Mononuclear cell (primary cell): ENCODE measurements around the gene DLG4. TPM values are rescaled to one million over a fixed set of nuclear protein-coding genes. Genes with fewer than 3 reads are reported as not detected.
"Not testable (repeated sequence)": the region's sequence is repeated elsewhere in the genome, so short reads cannot be mapped to it uniquely, and the experiment has no call there.

ENCODE experiments used
- H3K27me3 ChIP-seq: 2 replicates; pipeline ENCODE4 v1.6.0; 2011; ENCODE audit warnings: low read length, control low read depth; ENCODE audit not compliant: insufficient read depth
- H3K4me1 ChIP-seq: 2 replicates; pipeline ENCODE4 v1.5.1; 2011; ENCODE audit warnings: mild to moderate bottlenecking, low read length, control low read depth; ENCODE audit not compliant: insufficient read depth
- H3K4me3 ChIP-seq: 2 replicates; pipeline ENCODE4 v1.5.1; 2011; ENCODE audit warnings: mild to moderate bottlenecking, low read length, moderate library complexity
- H3K9me3 ChIP-seq: 2 replicates; pipeline ENCODE4 v1.5.1; 2011; ENCODE audit warnings: low read depth, mild to moderate bottlenecking, control low read depth, low read length
- total RNA-seq: library from RNA; depleted of rRNA; stranded (reverse); fragments of >200 nt; gene quantifications from one replicate; pipeline ENCODE4 v1.2.3, GENCODE V29; 2012

Gene DLG4
- total RNA-seq, 1 donor: 9.0 TPM

GRCh38 chr17:7195971-7196370, 23.7 kb downstream of the DLG4 start:
- no peak overlapping the region for H3K4me3 ChIP-seq
- no peaks in the 10 kb centered on the region for H3K4me1 ChIP-seq

GRCh38 chr17:7192271-7192937, 27.2 kb downstream of the DLG4 start:
- Histone ChIP-seq H3K4me1 (no peaks in the 10 kb centered on the region), H3K27me3 (no peaks in the 10 kb centered on the region), H3K9me3 (no peaks in the 10 kb centered on the region), H3K4me3 (no peak overlapping the region)

More at GRCh38 chr17:7195971-7196370, 23.7 kb downstream of the DLG4 start:
- Histone ChIP-seq H3K27me3 (no peaks in the 10 kb centered on the region), H3K9me3 (no peaks in the 10 kb centered on the region)

GRCh38 chr17:7191571-7192270, 27.9 kb downstream of the DLG4 start:
- Histone ChIP-seq H3K4me1 (no peaks in the 10 kb centered on the region), H3K9me3 (no peaks in the 10 kb centered on the region), H3K27me3 (no peaks in the 10 kb centered on the region), H3K4me3 (no peak overlapping the region)

DNA sequence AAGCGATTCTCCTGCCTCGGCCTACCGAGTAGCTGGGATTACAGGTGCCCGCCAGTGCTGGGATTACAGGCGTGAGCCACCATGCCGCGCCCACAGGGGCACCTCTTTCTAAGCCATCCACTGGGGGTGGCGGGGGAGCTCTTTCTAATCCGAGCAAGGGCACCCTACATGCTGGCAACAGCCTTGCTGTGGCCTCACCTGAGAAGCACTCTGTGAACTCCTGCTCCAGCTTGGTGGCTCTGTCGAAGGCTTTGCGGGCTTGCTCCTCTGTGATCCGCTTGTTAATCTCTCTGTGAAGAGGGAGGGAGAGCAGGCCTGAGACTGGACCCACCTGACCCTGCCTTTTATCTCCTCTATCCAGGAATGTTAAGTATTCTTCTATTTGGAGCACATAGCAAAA, 28.6 kb downstream of the DLG4 start:
- no peaks in the 10 kb centered on the region for H3K27me3 ChIP-seq
- H3K9me3 ChIP-seq: no peaks in the 10 kb centered on the region
- H3K4me1 ChIP-seq: no peaks in the 10 kb centered on the region
- no peak overlapping the region for H3K4me3 ChIP-seq

GRCh38 chr17:7190276-7190917, 29.2 kb downstream of the DLG4 start:
- Histone ChIP-seq H3K4me1 (no peaks in the 10 kb centered on the region), H3K4me3 (no peak overlapping the region), H3K27me3 (no peaks in the 10 kb centered on the region), H3K9me3 (no peaks in the 10 kb centered on the region)

- Histone ChIP-seq H3K4me1 (no peaks in the 10 kb centered on the region), H3K4me3 (no peak overlapping the region), H3K9me3 (no peaks in the 10 kb centered on the region), H3K27me3 (no peaks in the 10 kb centered on the region)
These were observed 33.4 kb downstream of the DLG4 start for GRCh38 chr17:7186241-7186640.

GRCh38 chr17:7184647-7185046, 35.0 kb downstream of the DLG4 start:
- H3K4me3 ChIP-seq: no peak overlapping the region
- H3K4me1 ChIP-seq: no peaks in the 10 kb centered on the region
- H3K9me3 ChIP-seq: no peaks in the 10 kb centered on the region
- no peaks in the 10 kb centered on the region for H3K27me3 ChIP-seq

- Histone ChIP-seq H3K9me3 (no peaks in the 10 kb centered on the region), H3K4me1 (no peaks in the 10 kb centered on the region), H3K27me3 (no peaks in the 10 kb centered on the region), H3K4me3 (no peak overlapping the region)
These were observed 35.5 kb downstream of the DLG4 start for GRCh38 chr17:7184091-7184488.

DNA sequence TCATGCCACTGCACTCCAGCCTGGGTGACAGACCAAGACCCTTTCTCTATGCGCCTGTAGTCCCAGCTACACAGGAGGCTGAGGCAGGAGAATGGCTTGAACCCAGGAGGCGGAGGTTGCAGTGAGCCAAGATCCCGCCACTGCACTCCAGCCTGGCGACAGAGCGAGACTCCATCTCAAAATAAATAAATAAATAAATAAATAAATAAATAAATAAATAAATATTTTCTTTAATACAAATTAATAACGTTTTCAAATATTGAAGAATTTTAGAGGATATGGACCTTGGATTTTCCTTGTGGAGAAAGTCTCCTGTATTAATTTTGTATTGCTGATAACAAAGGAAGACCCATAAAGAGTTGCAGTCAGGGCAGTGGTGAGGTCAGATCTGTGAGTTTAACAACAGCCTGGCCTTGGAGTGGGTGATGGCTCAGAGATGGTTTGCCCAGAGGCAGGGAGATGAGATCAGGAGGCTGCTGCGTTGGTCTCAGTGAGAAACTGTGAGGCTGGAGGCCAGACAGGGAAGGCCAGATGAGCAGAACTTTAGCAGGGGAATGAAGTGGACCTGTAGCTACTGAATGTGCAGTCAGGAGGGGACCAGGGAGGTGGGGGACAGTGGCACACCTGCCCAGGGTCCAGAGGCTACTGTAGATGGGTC, 36.1 kb downstream of the DLG4 start:
- Histone ChIP-seq H3K4me3 (no peak overlapping the region), H3K4me1 (no peaks in the 10 kb centered on the region)

GRCh38 chr17:7182101-7182500, 37.5 kb downstream of the DLG4 start:
- Histone ChIP-seq H3K27me3 (peaks cover 10% of the 10 kb centered on the region), H3K4me1 (peaks cover 11% of the 10 kb centered on the region)
- H3K9me3 ChIP-seq, H3K4me3 ChIP-seq: not testable (repeated sequence)

More for the DNA sequence above, 36.1 kb downstream of the DLG4 start:
- no peaks in the 10 kb centered on the region for H3K27me3 ChIP-seq
- no peaks in the 10 kb centered on the region for H3K9me3 ChIP-seq

DNA sequence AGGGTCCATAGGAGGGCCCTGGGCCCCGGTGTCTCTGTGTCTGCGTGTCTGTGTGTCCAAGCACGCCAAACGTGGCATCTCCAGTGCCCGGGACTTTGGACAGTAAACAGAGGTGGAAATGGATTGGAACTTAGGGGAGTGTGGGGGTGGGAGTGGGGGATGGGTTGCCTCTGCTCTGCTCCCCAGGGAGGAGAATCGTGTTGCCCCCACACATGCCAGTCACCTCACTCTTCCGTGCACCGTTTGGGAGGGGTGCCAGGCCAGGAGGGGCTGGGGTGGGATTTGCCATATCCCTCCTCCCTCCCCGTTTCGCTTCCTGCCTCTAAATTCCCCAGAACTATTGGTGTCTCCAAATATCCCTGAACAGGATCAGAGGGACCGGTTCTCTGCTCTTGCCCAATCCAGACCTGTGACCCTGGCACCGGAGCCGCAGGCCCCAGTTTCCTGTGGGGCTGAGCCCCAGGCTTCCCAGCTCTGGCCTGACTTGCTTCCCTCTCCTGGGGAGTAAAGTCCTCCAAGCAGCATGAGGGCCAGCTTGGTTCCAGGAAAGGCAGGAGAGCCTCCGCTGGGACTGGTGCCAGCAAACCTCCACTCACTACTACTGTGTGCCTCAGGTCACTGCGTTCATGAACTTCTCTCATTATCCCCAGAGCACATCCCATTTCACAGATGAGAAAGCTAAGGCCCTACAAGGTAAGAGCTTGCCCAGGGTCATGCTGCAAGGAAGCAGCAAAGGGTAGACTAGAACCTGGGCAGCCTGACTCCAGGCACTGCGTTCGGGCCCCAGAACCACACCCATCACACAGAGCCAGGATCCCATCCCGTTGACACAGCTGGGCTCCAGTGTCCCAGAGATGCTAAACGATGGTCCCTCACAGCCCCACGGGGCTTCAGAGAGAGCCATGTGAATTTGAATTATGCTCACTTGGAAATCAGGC, 40.0 kb downstream of the DLG4 start, which contains the start of gene ASGR1:
TSS of gene ASGR1 (minus strand) at position 54 of the 938 bp plus-strand sequence. CDS start 807 bp downstream, outside the sequence.
- Histone ChIP-seq H3K9me3 (no peaks in the 10 kb centered on the region), H3K4me1 (peaks cover 20% of the 10 kb centered on the region), H3K27me3 (peaks cover 31% of the 10 kb centered on the region), H3K4me3 (no peak within 1 kb of the TSS)

DNA sequence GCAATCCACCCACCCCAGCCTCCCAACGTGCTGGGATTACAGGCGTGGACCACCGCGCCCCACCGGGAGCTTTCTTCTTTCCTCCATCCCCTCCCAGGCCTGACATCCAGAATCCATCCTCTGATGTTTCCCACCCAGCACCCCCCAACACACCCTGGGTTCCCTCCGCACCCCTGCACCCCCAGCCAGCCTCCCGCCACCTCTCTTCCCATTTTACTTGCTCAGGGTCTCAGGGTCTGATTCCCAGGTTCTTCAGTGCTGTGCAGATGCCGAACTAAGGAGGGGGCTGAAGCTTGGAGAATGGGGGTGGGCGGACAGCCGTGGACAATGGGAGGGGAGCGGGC, 40.7 kb downstream of the DLG4 start:
- Histone ChIP-seq H3K9me3 (no peaks in the 10 kb centered on the region), H3K4me3 (no peak overlapping the region), H3K27me3 (peaks cover 33% of the 10 kb centered on the region), H3K4me1 (peaks cover 26% of the 10 kb centered on the region)

- no peaks in the 10 kb centered on the region for H3K9me3 ChIP-seq
- peaks cover 33% of the 10 kb centered on the region for H3K27me3 ChIP-seq
- no peak overlapping the region for H3K4me3 ChIP-seq
These were observed 41.6 kb downstream of the DLG4 start for GRCh38 chr17:7177954-7178477.

More at GRCh38 chr17:7177954-7178477, 41.6 kb downstream of the DLG4 start:
- H3K4me1 ChIP-seq: peaks cover 35% of the 10 kb centered on the region
